K562 (cell line): ENCODE measurements around the gene VANGL1. TPM values are rescaled to one million over a fixed set of nuclear protein-coding genes. Genes with fewer than 3 reads are reported as not detected.
A peak's percentile ranks its signal among the peaks of the same experiment; 100 is the strongest.

Experiments
- ETV6 ChIP-seq, 3 experiments: fragments of 150-350 bp in 1 of 3; sonication (generic) in 1 of 3; formaldehyde crosslinking in 1 of 3; IDR thresholded peaks; 2 replicates each; pipeline versions ENCODE4 v1.6.1 to v1.8.0; 2014 to 2022; ENCODE audit warnings: borderline replicate concordance in 2 of 3, low read depth in 2 of 3, antibody characterized with exemption in 1 of 3, low read length in 1 of 3, mild to moderate bottlenecking in 1 of 3, missing genetic modification reagents in 1 of 3
- FOSL1 ChIP-seq: fragments of 200-800 bp; sonication (Bioruptor generic); conservative IDR thresholded peaks from 2 replicates; pipeline ENCODE4 v1.6.1; 2016; ENCODE audit warnings: missing genetic modification characterization, missing compliant biosample characterization
- HDGF ChIP-seq: fragments of 450-650 bp; IDR thresholded peaks from 2 replicates; pipeline ENCODE4 v1.6.1; 2016
- RFX7 ChIP-seq: fragments of 250-450 bp; sonication (Bioruptor Pico); IDR thresholded peaks from 2 replicates; pipeline ENCODE4 v1.5.1; 2021; ENCODE audit warnings: mild to moderate bottlenecking
- RUNX1 ChIP-seq: sonication (generic); IDR thresholded peaks from 2 replicates; pipeline ENCODE4 v1.6.1; 2016; ENCODE audit warnings: antibody characterized with exemption, low read depth
- TEAD4 ChIP-seq, 2 experiments: sonication (generic) in 1 of 2; formaldehyde crosslinking in 1 of 2; IDR thresholded peaks; 2 replicates each; pipeline versions ENCODE4 v1.6.1 to v1.8.0; 2012 to 2022; ENCODE audit warnings: borderline replicate concordance in 1 of 2, inconsistent platforms in 1 of 2, low read length in 1 of 2, mild to moderate bottlenecking in 1 of 2, missing genetic modification reagents in 1 of 2
- ZFP1 ChIP-seq: fragments of 450-650 bp; formaldehyde crosslinking; IDR thresholded peaks from 2 replicates; pipeline ENCODE4 v1.4.0; 2020; ENCODE audit warnings: mild to moderate bottlenecking, mixed read lengths
- ZFX ChIP-seq: sonication (generic); formaldehyde crosslinking; IDR thresholded peaks from 2 replicates; pipeline ENCODE4 v1.8.0; 2022; ENCODE audit warnings: mild to moderate bottlenecking, missing genetic modification reagents, moderate library complexity
- ZKSCAN8 ChIP-seq: fragments of 200-800 bp; sonication (Bioruptor generic); IDR thresholded peaks from 2 replicates; pipeline ENCODE4 v1.6.1; 2016; ENCODE audit warnings: missing genetic modification characterization, missing compliant biosample characterization
- polyA plus RNA-seq, 8 experiments: library from polyadenylated mRNA; depleted of rRNA in 4 of 8; stranded (reverse) in 5 of 8; unstranded in 3 of 8; fragments of >200 nt; fragmentation: Nextera tagmentation in 2 of 8; fragmentation: Illumina TruSeq in 1 of 8; extraction: Ambion mirVana in 2 of 8; extraction: Trizol in 1 of 8; gene quantifications; 2 replicates each; pipeline versions ENCODE4 v1.2.1 to v1.2.3, GENCODE V29; 2011 to 2014; ENCODE audit warnings: inconsistent platforms in 1 of 8, missing spikeins in 1 of 8
- total RNA-seq, 7 experiments: library from RNA; depleted of rRNA in 6 of 7; stranded (reverse); fragments of >200 nt in 6 of 7; fragmentation: Illumina TruSeq in 2 of 7; extraction: Trizol in 2 of 7; gene quantifications; 2 replicates each; pipeline versions ENCODE4 v1.2.1 to v1.2.3, GENCODE V29; 2011 to 2021; ENCODE audit warnings: low replicate concordance in 1 of 7
- TF ChIP-seq, protein P1 (sequence below), 2 experiments: fragments of 450-650 bp; IDR thresholded peaks; 2 replicates each; pipeline ENCODE4 v1.6.1; 2016; ENCODE audit warnings: mild to moderate bottlenecking in 2 of 2, borderline replicate concordance in 1 of 2, low read depth in 1 of 2, moderate library complexity in 1 of 2
- TF ChIP-seq, protein P2 (sequence below), 3 experiments: IDR thresholded peaks in 2 of 3; conservative IDR thresholded peaks in 1 of 3; 2 replicates each; pipeline ENCODE4 v1.5.1; 2011 to 2012; ENCODE audit warnings: low read length in 3 of 3, mild to moderate bottlenecking in 3 of 3, control low read depth in 2 of 3, improper control_type of control experiment in 1 of 3, inconsistent platforms in 1 of 3, low read depth in 1 of 3, mixed read lengths in 1 of 3, moderate library complexity in 1 of 3; ENCODE audit not compliant: insufficient read depth in 2 of 3

The VANGL1 gene
- total and polyA plus RNA-seq, 9 of the 15 experiments (the other 6 are each of a cell fraction or from before 2014, with no cell fraction given) = 0.90 to 12.8 (median 9.6) TPM

DNA sequence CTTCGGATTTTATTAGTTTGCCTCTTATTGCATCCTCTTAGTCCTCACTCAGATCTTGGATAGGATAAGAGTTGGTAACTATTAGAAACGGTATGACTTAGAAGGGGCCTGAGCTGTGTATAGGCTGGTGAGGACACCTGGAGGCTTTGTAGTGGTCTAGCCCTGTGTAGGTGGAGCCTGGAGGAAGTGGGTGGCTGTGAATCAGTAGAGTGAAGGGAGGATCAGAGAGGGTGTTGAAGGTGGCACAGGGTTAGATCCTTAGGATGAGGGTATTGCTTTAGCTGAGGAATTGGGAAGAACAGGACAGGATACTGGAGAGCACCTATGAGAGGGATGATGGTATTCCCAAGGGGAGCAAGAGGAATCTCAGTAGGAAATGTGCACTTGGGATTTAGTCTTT, 5.7 kb downstream of the VANGL1 start (continued):
- TF ChIP-seq, protein P1, sequence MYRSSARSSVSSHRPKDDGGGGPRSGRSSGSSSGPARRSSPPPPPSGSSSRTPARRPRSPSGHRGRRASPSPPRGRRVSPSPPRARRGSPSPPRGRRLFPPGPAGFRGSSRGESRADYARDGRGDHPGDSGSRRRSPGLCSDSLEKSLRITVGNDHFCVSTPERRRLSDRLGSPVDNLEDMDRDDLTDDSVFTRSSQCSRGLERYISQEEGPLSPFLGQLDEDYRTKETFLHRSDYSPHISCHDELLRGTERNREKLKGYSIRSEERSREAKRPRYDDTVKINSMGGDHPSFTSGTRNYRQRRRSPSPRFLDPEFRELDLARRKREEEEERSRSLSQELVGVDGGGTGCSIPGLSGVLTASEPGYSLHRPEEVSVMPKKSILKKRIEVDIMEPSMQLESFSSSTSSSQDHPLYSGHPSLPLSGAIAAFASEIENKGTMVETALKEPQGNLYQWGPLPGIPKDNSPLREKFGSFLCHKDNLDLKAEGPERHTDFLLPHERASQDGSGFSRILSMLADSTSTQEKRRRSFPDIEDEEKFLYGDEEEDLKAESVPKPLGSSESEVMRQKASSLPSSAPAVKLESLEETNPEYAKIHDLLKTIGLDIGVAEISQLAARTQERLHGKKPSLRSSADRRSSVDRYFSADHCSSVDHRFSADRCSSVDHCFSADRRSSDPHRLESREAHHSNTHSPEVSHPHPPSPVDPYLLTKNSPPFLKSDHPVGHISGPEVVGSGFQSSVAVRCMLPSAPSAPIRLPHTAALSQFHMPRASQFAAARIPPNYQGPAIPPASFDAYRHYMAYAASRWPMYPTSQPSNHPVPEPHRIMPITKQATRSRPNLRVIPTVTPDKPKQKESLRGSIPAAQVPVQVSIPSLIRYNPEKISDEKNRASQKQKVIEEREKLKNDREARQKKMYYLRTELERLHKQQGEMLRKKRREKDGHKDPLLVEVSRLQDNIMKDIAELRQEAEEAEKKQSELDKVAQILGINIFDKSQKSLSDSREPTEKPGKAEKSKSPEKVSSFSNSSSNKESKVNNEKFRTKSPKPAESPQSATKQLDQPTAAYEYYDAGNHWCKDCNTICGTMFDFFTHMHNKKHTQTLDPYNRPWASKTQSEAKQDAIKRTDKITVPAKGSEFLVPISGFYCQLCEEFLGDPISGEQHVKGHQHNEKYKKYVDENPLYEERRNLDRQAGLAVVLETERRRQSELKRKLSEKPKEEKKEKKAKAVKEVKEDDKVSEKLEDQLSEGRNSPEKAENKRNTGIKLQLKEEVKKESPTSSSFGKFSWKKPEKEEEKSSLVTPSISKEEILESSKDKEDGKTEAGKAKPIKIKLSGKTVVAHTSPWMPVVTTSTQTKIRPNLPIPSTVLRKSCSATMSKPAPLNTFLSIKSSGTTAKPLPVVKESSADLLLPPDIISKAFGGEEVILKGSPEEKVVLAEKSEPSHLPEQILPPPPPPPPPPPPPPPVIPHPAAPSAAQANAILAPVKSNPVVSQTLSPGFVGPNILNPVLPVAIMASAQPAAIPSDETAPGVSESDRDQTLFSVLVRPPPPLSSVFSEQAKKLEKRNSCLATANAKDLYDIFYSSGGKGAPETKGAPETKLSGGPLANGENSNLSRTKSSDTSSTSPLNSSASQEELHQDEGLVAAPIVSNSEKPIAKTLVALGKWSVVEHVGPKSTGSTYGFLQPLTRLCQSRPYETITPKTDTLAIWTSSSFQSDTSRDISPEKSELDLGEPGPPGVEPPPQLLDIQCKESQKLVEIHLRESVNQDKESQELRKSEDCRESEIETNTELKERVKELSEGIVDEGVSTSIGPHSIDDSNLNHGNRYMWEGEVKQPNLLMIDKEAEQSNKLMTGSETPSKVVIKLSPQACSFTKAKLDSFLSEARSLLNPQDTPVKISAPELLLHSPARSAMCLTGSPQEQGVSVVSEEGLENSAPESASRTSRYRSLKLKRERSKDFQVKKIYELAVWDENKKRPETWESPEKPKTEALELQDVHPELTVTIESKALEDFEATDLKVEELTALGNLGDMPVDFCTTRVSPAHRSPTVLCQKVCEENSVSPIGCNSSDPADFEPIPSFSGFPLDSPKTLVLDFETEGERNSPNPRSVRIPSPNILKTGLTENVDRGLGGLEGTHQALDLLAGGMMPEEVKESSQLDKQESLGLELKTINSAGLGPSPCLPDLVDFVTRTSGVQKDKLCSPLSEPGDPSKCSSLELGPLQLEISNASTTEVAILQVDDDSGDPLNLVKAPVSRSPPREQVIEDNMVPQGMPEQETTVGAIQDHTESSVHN (IDR thresholded peaks at IDR 0.05; ENCODE audit: borderline replicate concordance in 1 of 2, low read depth in 1 of 2) = no peak
- TF ChIP-seq ZFX = no peak
- no peak for TF ChIP-seq RUNX1
- TF ChIP-seq ETV6 (IDR thresholded peaks at IDR 0.05; ENCODE audit: borderline replicate concordance in 1 of 2, low read depth in 2 of 2, low read length in 1 of 2) = no peak
- no peak for TF ChIP-seq ETV6 (CRISPR knock-in tag; IDR thresholded peaks at IDR 0.05; ENCODE audit: borderline replicate concordance)
- TF ChIP-seq ZKSCAN8 (CRISPR knock-in tag) = no peak
- peak; percentile 83; the same call in 1 of the 2 replicates for TF ChIP-seq HDGF
- TF ChIP-seq TEAD4 (IDR thresholded peaks at IDR 0.05; ENCODE audit: low read length) = no peak
- no peak for TF ChIP-seq TEAD4 (CRISPR knock-in tag; IDR thresholded peaks at IDR 0.05; ENCODE audit: borderline replicate concordance)
- TF ChIP-seq, protein P2, sequence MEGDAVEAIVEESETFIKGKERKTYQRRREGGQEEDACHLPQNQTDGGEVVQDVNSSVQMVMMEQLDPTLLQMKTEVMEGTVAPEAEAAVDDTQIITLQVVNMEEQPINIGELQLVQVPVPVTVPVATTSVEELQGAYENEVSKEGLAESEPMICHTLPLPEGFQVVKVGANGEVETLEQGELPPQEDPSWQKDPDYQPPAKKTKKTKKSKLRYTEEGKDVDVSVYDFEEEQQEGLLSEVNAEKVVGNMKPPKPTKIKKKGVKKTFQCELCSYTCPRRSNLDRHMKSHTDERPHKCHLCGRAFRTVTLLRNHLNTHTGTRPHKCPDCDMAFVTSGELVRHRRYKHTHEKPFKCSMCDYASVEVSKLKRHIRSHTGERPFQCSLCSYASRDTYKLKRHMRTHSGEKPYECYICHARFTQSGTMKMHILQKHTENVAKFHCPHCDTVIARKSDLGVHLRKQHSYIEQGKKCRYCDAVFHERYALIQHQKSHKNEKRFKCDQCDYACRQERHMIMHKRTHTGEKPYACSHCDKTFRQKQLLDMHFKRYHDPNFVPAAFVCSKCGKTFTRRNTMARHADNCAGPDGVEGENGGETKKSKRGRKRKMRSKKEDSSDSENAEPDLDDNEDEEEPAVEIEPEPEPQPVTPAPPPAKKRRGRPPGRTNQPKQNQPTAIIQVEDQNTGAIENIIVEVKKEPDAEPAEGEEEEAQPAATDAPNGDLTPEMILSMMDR (IDR thresholded peaks at IDR 0.05 in 2 of 3, conservative IDR thresholded peaks at IDR 0.05 in 1 of 3; ENCODE audit: insufficient read depth in 2 of 3, low read depth in 1 of 3, low read length in 3 of 3) = peak in 1 of 3 experiments; percentile 12; a peak in 1 of 6 replicates
- TF ChIP-seq RFX7 (CRISPR knock-in tag) = no peak
- TF ChIP-seq FOSL1 (tag) = no peak
- TF ChIP-seq ZFP1 (CRISPR knock-in tag) = no peak
